ENCODE data around the gene C2orf78.

DNA sequence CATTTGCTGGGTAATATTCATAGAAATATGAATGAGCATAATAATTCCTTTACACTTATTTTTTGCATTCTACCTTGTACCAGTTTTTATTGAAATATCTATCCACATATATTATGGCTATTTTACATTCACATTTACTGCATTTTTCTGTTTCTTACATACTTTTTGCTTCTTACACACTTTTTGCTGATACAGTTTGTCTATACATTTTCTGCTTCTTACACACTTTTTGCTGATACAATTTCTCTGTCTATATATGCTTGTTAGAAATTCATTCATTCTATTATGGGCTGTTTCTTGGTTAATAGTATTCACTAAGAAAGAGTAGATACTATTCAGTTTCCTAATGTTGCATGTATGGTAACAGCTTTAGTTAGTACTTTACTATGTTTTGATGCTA is 27.9 kb downstream of the C2orf78 start:
- TF ChIP-seq, protein P1, sequence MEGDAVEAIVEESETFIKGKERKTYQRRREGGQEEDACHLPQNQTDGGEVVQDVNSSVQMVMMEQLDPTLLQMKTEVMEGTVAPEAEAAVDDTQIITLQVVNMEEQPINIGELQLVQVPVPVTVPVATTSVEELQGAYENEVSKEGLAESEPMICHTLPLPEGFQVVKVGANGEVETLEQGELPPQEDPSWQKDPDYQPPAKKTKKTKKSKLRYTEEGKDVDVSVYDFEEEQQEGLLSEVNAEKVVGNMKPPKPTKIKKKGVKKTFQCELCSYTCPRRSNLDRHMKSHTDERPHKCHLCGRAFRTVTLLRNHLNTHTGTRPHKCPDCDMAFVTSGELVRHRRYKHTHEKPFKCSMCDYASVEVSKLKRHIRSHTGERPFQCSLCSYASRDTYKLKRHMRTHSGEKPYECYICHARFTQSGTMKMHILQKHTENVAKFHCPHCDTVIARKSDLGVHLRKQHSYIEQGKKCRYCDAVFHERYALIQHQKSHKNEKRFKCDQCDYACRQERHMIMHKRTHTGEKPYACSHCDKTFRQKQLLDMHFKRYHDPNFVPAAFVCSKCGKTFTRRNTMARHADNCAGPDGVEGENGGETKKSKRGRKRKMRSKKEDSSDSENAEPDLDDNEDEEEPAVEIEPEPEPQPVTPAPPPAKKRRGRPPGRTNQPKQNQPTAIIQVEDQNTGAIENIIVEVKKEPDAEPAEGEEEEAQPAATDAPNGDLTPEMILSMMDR (IDR thresholded peaks at IDR 0.05; ENCODE audit: insufficient read depth, low read length, poor library complexity, severe bottlenecking): no peak
- no peak for TF ChIP-seq EZH2phosphoT487 (conservative IDR thresholded peaks at IDR 0.05; ENCODE audit: low read length)

Measured in SU-DHL-6 (cell line).